ENCODE results near the gene ACOT12. TPM values are rescaled to one million over a fixed set of nuclear protein-coding genes. Genes with fewer than 3 reads are reported as not detected.
"Not testable (repeated sequence)": the region's sequence is repeated elsewhere in the genome, so short reads cannot be mapped to it uniquely, and the experiment has no call there.

Gene ACOT12
- not detected for total RNA-seq
- long read RNA-seq = 0 reads

DNA sequence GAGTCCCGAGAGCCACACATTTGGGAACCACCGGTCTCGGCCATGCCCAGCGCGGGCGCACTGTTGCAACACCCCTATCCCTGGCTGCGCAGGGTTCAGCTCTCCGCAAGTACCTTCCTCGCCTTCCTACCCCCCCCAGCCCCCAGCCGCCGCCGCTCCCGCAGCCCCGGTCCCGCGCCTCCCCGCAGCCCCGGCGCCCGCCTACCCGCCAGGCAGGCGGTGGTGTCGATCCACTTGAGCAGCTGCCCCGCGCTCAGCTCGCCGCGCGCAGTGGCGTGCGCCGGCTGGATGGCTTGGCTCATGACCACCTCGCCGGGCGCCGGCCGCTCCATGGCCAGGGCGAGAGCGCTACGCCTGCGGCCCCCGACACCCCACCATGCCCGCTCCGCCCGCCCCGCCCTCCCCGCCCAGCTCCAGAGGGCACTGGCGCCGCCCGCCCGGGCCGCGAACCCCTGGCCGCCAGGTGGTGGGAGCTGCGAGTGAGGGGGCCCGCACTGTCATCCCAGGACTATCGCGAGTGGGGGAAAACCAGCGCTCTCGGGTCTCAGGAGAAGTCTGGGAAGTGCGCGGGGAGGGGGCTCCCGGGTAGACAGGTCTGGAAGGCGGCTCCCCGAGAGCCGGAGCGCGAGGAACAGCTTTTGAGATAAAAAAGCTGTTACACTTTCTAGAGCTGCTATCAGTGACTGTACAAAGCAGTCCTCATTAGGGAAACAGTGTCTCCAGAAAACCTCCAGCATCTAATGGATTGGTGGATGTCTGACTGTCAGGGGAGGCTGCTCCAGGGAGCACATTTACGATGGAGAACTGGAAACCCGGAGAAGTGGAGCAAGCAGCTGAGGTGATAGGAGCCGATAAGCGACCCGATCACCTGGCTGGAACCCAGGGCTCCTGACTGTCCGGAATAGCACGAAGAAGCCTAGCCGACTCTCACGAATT is at the start of gene ACOT12:
TSS of gene ACOT12 (minus strand) at position 352 of the 936 bp plus-strand sequence. CDS start at position 332, 20 bp downstream.
- DNase-seq (ENCODE audit: low spot score) = no peak
- intact Hi-C loops (cut with DNase I) = no loop called here

GRCh38 chr5:81435023-81435422 is 41.1 kb upstream of the ACOT12 start:
- no peak for DNase-seq (ENCODE audit: low spot score)
- intact Hi-C loops (cut with DNase I) = no loop called here

DNA sequence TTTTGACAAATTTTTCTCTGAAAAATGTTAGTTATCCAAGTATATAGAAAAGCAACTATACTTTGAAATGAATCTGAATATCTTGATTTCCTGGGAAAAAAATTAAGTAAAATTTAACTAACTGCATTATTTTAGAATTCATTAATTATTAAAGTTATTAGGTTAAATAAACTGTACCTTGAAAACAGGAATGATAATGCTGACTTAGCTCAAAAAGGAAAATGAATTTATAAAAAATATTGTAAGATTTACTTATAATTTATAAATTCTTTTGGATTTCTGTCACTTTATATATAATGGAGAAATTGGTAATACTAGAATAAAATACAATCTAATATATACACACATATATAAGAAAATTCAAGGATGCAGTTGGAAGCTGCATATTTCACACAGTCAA is 36.1 kb upstream of the ACOT12 start:
- DNase-seq (ENCODE audit: low spot score) = no peak
- intact Hi-C loops (cut with DNase I) = loop anchor here (5.0 to 10.0 kb wide), 4 partner anchors 77 to 795 kb away; no protein-coding TSS in a partner anchor

DNA sequence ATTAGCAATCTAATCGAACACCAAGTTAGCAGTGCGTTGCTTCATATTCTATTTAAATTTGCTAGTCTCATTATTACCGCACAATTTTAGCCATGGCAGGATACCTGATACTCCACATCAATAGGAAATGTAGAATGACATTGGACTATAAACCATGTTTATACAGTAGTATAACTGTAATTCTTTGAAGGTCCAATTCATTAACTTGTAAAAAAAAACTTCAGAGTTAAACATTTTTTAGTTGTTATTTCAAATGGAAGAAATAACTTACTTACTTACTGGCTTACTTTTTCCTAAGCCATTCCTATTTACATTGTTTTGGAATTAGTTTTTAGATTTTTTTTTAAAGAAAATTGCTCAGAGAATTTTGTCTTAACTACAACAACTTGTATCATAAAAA is 35.4 kb upstream of the ACOT12 start:
- intact Hi-C loops (cut with DNase I) = loop anchor here (5.0 to 10.0 kb wide), 4 partner anchors 78 to 795 kb away; no protein-coding TSS in a partner anchor
- no peak for DNase-seq (ENCODE audit: low spot score)

- no peak for DNase-seq (ENCODE audit: low spot score)
- intact Hi-C loops (cut with DNase I) = loop anchor here (5.0 to 10.0 kb wide), 4 partner anchors 78 to 796 kb away; no protein-coding TSS in a partner anchor
Observed at GRCh38 chr5:81428861-81429260, 34.9 kb upstream of the ACOT12 start.

DNA sequence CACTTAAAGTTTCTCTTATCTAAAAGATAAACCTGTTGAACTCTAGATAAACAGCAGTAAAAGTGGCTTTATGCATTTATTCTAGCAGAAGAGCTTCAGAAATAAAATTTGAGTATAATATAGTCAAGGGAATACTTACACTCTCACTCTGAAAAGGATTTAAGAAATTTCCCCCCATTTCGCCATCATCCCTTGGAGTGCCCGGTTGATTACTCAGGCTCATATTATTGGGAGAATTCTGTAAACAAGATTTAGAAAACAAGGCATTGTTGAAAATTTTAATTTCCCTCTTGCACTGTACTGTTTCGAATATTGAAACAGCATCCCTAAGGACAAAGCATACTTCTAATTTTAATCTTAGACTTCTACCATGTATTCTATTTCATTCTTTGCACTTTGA is 34.5 kb upstream of the ACOT12 start:
- DNase-seq (ENCODE audit: low spot score) = no peak
- intact Hi-C loops (cut with DNase I) = loop anchor here (5.0 to 10.0 kb wide), 4 partner anchors 79 to 796 kb away; no protein-coding TSS in a partner anchor

- intact Hi-C loops (cut with DNase I) = loop anchor here (2.0 to 10.0 kb wide), 5 partner anchors 80 to 797 kb away; partner anchors contain the start of gene SSBP2
- no peak for DNase-seq (ENCODE audit: low spot score)
Observed at GRCh38 chr5:81427566-81427965, 33.6 kb upstream of the ACOT12 start.

GRCh38 chr5:81426359-81427030 is 32.6 kb upstream of the ACOT12 start:
- intact Hi-C loops (cut with DNase I) = loop anchor here (2.0 to 10.0 kb wide), 5 partner anchors 81 to 798 kb away; partner anchors contain the start of gene SSBP2
- DNase-seq (ENCODE audit: low spot score) = no peak

- intact Hi-C loops (cut with DNase I) = loop anchor here (5.0 to 10.0 kb wide), 4 partner anchors 82 to 799 kb away; no protein-coding TSS in a partner anchor
Observed at GRCh38 chr5:81425569-81425968, 31.6 kb upstream of the ACOT12 start.

GRCh38 chr5:81424728-81425127 is 30.8 kb upstream of the ACOT12 start:
- DNase-seq (ENCODE audit: low spot score) = no peak
- intact Hi-C loops (cut with DNase I) = loop anchor here (5.0 to 10.0 kb wide), 4 partner anchors 83 to 800 kb away; no protein-coding TSS in a partner anchor

More at GRCh38 chr5:81425569-81425968, 31.6 kb upstream of the ACOT12 start:
- no peak for DNase-seq (ENCODE audit: low spot score)

- no peak for DNase-seq (ENCODE audit: low spot score)
- intact Hi-C loops (cut with DNase I) = loop anchor here (10.0 kb wide), 1 partner anchor 802 kb away; no protein-coding TSS in a partner anchor
Observed at GRCh38 chr5:81422671-81423070, 28.7 kb upstream of the ACOT12 start.

DNA sequence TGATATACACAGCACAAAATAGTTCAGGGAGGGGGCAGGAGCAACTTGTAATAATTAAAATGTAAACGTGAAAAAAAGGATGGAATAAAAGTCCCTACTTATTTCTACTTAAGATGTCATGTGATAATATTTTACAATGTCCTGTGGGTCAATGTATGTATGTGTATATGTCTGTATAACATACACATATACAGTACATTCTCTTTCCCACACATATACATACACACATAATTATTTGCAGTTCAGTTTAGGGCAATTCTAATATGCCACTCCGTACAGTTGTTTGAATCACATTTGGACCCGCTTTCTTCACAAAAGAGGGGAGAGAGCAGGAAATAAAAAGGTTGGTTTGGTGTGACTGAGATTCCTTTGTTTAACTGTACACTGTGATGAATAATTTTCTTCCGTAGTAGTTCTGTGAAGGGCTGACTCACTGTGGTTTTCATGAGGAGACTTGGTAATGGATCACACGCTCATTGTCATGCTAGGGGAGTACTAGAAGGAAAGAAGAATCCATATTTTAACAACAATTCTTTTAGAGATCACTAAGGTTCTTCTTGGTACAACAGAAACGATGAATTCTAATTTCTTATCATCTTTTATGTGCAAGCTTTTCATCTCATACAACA is 26.2 kb upstream of the ACOT12 start:
- DNase-seq (ENCODE audit: low spot score) = no peak
- intact Hi-C loops (cut with DNase I) = loop anchor here (10.0 kb wide), 1 partner anchor 805 kb away; no protein-coding TSS in a partner anchor

DNA sequence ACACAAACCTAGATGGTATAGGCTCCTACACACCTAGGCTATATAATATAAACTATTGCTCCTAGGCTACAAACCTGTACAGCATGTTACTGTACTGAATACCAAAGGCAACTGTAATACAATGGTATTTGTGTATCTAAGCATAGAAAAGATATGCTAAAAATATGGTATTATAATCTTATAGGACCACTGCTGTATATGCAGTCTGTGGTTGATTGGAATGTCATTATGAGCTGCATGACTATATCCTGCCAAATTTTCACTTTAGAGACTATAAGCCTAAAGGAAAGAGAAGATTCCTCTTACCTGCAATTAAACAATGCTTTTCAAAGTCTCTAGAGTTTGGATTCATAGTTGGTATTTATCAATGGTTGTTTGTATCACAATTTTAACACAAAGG is 24.7 kb upstream of the ACOT12 start:
- no peak for DNase-seq (ENCODE audit: low spot score)
- intact Hi-C loops (cut with DNase I) = no loop called here

- DNase-seq (ENCODE audit: low spot score) = no peak
- intact Hi-C loops (cut with DNase I) = no loop called here
Observed at GRCh38 chr5:81417052-81417451, 23.1 kb upstream of the ACOT12 start.

DNA sequence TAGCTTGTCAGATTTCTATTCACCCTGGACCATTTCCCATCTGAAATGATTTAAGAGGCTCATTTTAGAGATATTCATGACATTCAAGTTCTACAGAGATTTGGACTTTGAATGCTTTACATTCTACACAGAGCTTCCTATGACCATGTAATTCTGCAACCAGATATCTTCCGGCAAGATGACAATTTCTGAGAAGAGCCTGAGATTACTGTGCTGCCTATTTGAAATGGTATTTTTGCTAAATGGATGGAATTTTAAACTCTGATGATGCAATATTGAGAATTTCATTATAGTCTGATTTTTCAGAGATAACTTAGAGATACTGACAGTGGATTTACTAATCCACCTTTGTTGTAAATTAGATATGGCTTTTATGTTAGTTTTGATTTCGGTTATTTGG is 16.0 kb upstream of the ACOT12 start:
- no peak for DNase-seq (ENCODE audit: low spot score)
- intact Hi-C loops (cut with DNase I) = no loop called here

DNA sequence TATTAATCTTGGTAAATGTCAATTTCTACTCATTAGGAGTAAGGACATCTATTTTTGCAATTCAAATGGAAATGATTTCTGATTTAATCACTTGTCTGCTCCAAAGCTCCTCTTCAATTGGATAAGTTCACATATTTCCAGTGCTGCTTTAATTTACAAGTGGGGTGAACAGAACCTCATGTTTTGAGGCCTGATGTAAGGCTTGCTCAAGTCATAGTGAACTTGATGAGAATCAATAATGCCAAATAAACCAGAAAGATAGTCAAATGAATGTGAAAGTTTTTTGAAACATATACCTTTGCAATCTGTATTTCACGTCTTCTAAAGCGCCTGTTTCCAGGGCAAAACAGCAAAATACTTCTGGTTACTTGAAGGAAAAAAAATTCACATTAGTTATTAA is 15.4 kb upstream of the ACOT12 start:
- intact Hi-C loops (cut with DNase I) = no loop called here
- DNase-seq (ENCODE audit: low spot score) = no peak

- intact Hi-C loops (cut with DNase I) = no loop called here
- no peak for DNase-seq (ENCODE audit: low spot score)
Observed at GRCh38 chr5:81408496-81408895, 14.6 kb upstream of the ACOT12 start.

GRCh38 chr5:81407811-81408210 is 13.9 kb upstream of the ACOT12 start:
- DNase-seq (ENCODE audit: low spot score); intact Hi-C loops (cut with DNase I): not testable (repeated sequence)

GRCh38 chr5:81405126-81405891 is 11.4 kb upstream of the ACOT12 start:
- intact Hi-C loops (cut with DNase I) = no loop called here
- no peak for DNase-seq (ENCODE audit: low spot score)
